Kidney (tissue), 14 donors: ENCODE measurements around the gene RAB43. TPM values are rescaled to one million over a fixed set of nuclear protein-coding genes. Genes with fewer than 3 reads are reported as not detected.

Experiments
- DNase-seq, 5 donors: peaks; one replicate each; pipeline ENCODE4 v3.0.0-alpha.2; 2013 to 2020
- FAIRE-seq: peaks from 2 replicates; lab custom pipeline; 2012; peaks lifted over from hg19 to GRCh38; lab: Jason Lieb, UNC
- H3K27ac ChIP-seq, 2 donors: one replicate each; pipeline ENCODE4 v1.7.0; 2013; ENCODE audit warnings: low read depth in 2 of 2, low read length in 2 of 2, inconsistent platforms in 1 of 2
- H3K27me3 ChIP-seq: one replicate; pipeline ENCODE4 v1.7.1; 2013; ENCODE audit warnings: low read length, inconsistent platforms; ENCODE audit not compliant: control insufficient read depth, insufficient read depth
- H3K36me3 ChIP-seq, 3 donors: one replicate each; pipeline versions ENCODE4 v1.7.0 to v1.7.1; 2013; ENCODE audit warnings: low read length in 3 of 3, control low read depth in 1 of 3, inconsistent platforms in 1 of 3; ENCODE audit not compliant: insufficient read depth in 3 of 3, control insufficient read depth in 2 of 3
- H3K4me1 ChIP-seq, 3 donors: one replicate each; pipeline versions ENCODE4 v1.7.0 to v1.7.1; 2013; ENCODE audit warnings: low read length in 3 of 3, inconsistent platforms in 1 of 3, low read depth in 1 of 3; ENCODE audit not compliant: control insufficient read depth in 2 of 3, insufficient read depth in 2 of 3
- H3K4me3 ChIP-seq, 3 donors: one replicate each; pipeline versions ENCODE4 v1.7.0 to v1.8.1; 2013; ENCODE audit warnings: low read length in 3 of 3, control low read depth in 1 of 3, inconsistent platforms in 1 of 3
- H3K9ac ChIP-seq, 3 donors: one replicate each; pipeline versions ENCODE4 v1.7.0 to v1.7.1; 2013; ENCODE audit warnings: low read length in 3 of 3, control low read depth in 1 of 3, inconsistent platforms in 1 of 3
- H3K9me3 ChIP-seq, 3 donors: one replicate each; pipeline versions ENCODE4 v1.7.0 to v1.7.1; 2013; ENCODE audit warnings: low read length in 3 of 3, control low read depth in 1 of 3, inconsistent platforms in 1 of 3; ENCODE audit not compliant: control insufficient read depth in 2 of 3, insufficient read depth in 1 of 3
- intact Hi-C: fragments of 100-400 bp; cut with DNase I; formaldehyde crosslinking; loops from one replicate; pipeline ENCODE4 v1.11.1; 2022
- polyA plus RNA-seq: library from polyadenylated mRNA; stranded (reverse); fragments of 350-450 nt; fragmentation: Illumina TruSeq; extraction: RNeasy Lipid Tissue Mini Kit (QIAGEN cat#74804); gene quantifications from one replicate; pipeline ENCODE4 v1.2.3, GENCODE V29; 2014; ENCODE audit warnings: low read depth, low replicate concordance; ENCODE audit not compliant: insufficient read depth
- total RNA-seq: library from RNA; stranded (reverse); fragmentation: NEBNext Ultra II Directional; extraction: Animal tissue kit (Norgen Biotek cat#: 25700); gene quantifications from one replicate; pipeline ENCODE4 v1.2.1, GENCODE V29; 2021
- TF ChIP-seq, protein P1 (sequence below): IDR thresholded peaks from 3 replicates; pipeline ENCODE4 v1.5.1; 2012; ENCODE audit warnings: mild to moderate bottlenecking, moderate library complexity, borderline replicate concordance; ENCODE audit not compliant: insufficient read depth; ENCODE audit errors: extremely low read depth
- donor health status: control.
- donor health status: control.
- donor health status: control.
- donor health status: control.
- donor health status: control.
- donor health status: DM: yes; HTN: yes; CAD: no.
- donor health status: Normal renal cell carcinoma (clear cell type).

Gene RAB43
- total and polyA plus RNA-seq, 2 donors from 2014 or later: 5.5 to 27.6 TPM

DNA sequence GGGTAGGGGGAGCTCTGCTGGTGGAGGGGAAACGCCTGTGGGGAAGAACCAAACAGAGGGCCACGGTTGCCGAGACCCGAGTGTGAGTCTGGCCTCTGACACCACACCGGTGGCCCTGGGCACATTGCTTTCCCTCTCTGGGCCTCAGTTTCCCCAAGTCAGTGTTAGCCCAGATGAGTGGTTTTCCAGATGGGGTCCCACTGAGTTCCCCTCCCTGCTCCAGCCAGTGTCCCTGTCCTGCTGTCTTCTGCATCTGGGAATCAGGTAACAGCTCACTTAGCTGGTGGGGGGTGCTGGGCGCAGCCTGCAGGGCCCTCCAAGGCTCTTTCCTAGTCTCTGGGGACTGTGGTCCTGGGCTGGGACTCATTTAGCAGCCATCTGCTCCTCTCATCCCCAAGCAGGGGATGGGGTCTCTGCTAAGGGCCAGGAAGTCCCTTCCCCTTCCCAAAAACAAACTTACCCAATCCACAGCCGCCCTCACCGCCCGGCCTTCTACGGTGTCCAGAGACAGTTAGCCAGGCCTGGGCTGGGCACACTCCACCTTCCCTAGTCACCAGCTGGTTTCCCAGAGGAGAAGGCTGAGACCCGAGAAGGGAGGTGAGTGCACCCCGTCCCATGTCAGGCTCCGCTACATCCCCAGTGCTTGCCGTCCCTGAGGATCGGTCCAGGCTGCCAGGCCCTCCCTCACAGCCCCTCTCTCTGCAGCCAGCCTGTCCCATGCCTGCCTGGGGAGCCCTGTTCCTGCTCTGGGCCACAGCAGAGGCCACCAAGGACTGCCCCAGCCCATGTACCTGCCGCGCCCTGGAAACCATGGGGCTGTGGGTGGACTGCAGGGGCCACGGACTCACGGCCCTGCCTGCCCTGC is 60.3 kb downstream of the RAB43 start:
- no peak overlapping the region for H3K27ac ChIP-seq
- FAIRE-seq (no peak), DNase-seq (no peak)
- no peaks in the 10 kb centered on the region for H3K27me3 ChIP-seq
- H3K9me3 ChIP-seq: no peaks in the 10 kb centered on the region
- H3K9ac ChIP-seq: no peak overlapping the region
- peaks cover 0 to 2% (median 0%) of the 10 kb centered on the region in 3 donors for H3K4me1 ChIP-seq
- no peak overlapping the region for H3K4me3 ChIP-seq
- intact Hi-C loops: no loop called here
- TF ChIP-seq, protein P1, sequence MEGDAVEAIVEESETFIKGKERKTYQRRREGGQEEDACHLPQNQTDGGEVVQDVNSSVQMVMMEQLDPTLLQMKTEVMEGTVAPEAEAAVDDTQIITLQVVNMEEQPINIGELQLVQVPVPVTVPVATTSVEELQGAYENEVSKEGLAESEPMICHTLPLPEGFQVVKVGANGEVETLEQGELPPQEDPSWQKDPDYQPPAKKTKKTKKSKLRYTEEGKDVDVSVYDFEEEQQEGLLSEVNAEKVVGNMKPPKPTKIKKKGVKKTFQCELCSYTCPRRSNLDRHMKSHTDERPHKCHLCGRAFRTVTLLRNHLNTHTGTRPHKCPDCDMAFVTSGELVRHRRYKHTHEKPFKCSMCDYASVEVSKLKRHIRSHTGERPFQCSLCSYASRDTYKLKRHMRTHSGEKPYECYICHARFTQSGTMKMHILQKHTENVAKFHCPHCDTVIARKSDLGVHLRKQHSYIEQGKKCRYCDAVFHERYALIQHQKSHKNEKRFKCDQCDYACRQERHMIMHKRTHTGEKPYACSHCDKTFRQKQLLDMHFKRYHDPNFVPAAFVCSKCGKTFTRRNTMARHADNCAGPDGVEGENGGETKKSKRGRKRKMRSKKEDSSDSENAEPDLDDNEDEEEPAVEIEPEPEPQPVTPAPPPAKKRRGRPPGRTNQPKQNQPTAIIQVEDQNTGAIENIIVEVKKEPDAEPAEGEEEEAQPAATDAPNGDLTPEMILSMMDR: no peak
- H3K36me3 ChIP-seq: no peaks in the 10 kb centered on the region

DNA sequence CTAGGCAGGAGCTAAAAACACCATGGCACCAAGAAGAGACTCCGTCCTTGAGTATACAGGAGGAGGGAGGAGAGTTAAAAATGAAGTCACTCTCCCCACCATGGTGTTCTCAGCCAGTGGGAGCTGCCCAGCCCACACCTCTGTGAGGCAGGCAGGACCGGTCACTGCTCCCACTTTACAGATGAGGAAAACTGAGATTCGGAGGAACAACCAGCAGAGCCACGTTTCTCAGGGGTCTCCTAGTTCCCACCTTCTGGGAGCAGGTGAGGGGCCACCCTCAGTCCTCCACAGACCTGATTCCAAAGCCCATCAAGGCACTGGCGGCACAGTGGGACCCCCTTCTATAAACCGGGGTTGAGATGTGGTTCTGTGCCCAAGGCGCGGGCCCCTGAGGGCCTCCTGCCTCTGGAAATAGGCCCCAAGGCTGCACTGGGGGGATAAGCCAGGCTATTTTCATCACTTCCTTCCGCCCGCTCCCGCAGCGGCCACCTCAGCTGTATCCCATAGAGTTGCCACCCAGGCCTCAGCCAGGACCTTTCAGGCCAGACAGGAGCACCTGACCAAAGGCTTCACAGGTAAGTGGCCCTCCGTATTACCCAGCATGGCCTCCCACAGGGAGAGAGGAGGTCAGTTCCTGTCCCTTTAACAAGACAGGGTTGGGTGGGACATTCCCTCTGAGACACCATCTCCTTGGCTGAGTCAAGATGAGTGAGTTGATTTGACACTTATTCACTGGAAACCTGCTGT is 61.2 kb downstream of the RAB43 start, which contains the start of gene GP9:
TSS of gene GP9 (plus strand) at position 504 of the 747 bp plus-strand sequence. CDS start 961 bp downstream, outside the sequence.
- H3K27ac ChIP-seq: no peak within 1 kb of the TSS
- H3K4me1 ChIP-seq: peaks cover 0 to 2% (median 0%) of the 10 kb centered on the region in 3 donors
- TF ChIP-seq, protein P1: no peak
- H3K27me3 ChIP-seq: no peaks in the 10 kb centered on the region
- no peaks in the 10 kb centered on the region for H3K36me3 ChIP-seq
- no peaks in the 10 kb centered on the region for H3K9me3 ChIP-seq
- intact Hi-C loops: no loop called here
- no peak within 1 kb of the TSS for H3K9ac ChIP-seq
- DNase-seq: no peak
- no peak for FAIRE-seq
- H3K4me3 ChIP-seq: no peak within 1 kb of the TSS

DNA sequence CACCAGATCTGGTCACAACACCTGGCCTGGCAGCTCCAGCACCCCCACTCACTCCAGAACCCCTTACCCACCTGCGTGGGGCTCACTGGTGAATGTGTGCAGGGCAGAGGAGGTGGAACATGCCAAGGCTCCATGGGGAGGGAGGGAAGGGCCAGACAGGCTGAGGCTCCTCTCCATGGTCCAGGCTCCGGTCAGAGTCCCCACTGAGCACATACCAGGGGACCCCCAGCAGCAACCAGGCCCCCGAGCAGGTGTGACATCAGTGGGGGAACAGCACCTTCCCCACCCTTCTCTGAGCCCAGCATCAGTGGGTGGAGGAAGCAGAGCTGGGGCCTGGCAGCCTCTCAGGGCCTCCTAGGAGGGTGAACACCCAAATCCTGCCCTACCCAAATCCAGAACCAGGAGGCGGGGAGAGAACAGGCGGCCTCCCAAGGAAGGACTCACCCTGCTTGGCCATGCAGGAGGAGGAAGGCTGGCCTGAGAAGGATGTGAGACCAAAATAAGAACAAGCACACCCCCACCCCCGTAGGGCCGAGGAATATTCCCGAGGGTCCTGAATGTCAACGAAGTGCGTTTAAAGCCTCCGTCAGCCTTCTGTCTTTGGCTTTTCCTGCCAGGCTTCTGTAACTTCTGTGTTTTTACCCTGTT is 62.2 kb downstream of the RAB43 start:
- Histone ChIP-seq H3K27ac (no peak overlapping the region), H3K36me3 (no peaks in the 10 kb centered on the region), H3K4me3 (no peak overlapping the region), H3K9ac (no peak overlapping the region), H3K27me3 (no peaks in the 10 kb centered on the region), H3K4me1 (peaks cover 0 to 2% (median 0%) of the 10 kb centered on the region in 3 donors), H3K9me3 (no peaks in the 10 kb centered on the region)
- intact Hi-C loops: no loop called here
- DNase-seq (peak in 1 of 5 donors; percentile 40), FAIRE-seq (no peak)
- TF ChIP-seq, protein P1: no peak
